ENCODE data around the gene TMEM184C.

DNA sequence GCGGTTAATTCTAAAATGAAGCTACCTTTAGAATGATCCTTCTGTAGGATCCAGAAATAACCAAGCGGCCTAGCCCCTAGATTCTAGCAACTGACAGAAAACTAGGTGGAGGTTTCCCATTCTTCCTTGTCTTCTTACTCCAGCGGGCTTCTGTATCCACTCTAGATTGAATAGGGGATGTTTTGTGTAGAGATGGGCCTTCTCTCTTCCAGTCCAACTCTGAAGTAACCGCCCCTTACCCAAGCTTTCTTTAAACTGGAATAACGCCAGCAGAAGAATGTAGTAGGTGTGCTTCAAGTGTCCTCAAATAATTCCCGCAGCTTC is 386 bp upstream of the TMEM184C start:
- TF ChIP-seq, protein P1, sequence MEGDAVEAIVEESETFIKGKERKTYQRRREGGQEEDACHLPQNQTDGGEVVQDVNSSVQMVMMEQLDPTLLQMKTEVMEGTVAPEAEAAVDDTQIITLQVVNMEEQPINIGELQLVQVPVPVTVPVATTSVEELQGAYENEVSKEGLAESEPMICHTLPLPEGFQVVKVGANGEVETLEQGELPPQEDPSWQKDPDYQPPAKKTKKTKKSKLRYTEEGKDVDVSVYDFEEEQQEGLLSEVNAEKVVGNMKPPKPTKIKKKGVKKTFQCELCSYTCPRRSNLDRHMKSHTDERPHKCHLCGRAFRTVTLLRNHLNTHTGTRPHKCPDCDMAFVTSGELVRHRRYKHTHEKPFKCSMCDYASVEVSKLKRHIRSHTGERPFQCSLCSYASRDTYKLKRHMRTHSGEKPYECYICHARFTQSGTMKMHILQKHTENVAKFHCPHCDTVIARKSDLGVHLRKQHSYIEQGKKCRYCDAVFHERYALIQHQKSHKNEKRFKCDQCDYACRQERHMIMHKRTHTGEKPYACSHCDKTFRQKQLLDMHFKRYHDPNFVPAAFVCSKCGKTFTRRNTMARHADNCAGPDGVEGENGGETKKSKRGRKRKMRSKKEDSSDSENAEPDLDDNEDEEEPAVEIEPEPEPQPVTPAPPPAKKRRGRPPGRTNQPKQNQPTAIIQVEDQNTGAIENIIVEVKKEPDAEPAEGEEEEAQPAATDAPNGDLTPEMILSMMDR (IDR thresholded peaks at IDR 0.05; ENCODE audit: low read length), result no peak
- TF ChIP-seq EZH2 (IDR thresholded peaks at IDR 0.05; ENCODE audit: borderline replicate concordance, low read length), result no peak

Data from OCI-LY1 (cell line).